CD4-positive, alpha-beta T cell (primary cell): ENCODE measurements around the gene CYB5D1. TPM values are rescaled to one million over a fixed set of nuclear protein-coding genes. Genes with fewer than 3 reads are reported as not detected.

ENCODE experiments used
- ATAC-seq: fragments of 200-7000 bp; cut with Tn5 transposase; one replicate; pipeline ENCODE4 v1.10.0; 2022; ENCODE audit warnings: mild to moderate bottlenecking; ENCODE audit not compliant: poor library complexity
- CTCF ChIA-PET: fragments of 350-600 bp; sonication (Branson Sonifier 250); formaldehyde crosslinking; loops from one replicate; lab custom pipeline; 2021; ENCODE audit warnings: antibody characterized with exemption, inconsistent platforms; lab: Charles Lee
- POLR2A ChIA-PET: fragments of 350-600 bp; sonication (Branson Sonifier 250); formaldehyde crosslinking; loops from one replicate; lab custom pipeline; 2021; ENCODE audit warnings: antibody characterized with exemption, inconsistent platforms; lab: Charles Lee
- DNase-seq, 14 experiments: peaks; one replicate each; pipeline ENCODE4 v3.0.0-alpha.2; 2013 to 2020; ENCODE audit warnings: mixed read lengths in 2 of 14
- H3K27ac ChIP-seq, 2 donors: one replicate each; pipeline versions ENCODE4 v1.5.1 to v1.7.0; 2013; ENCODE audit warnings: low read length in 2 of 2, low read depth in 1 of 2, mild to moderate bottlenecking in 1 of 2
- H3K27me3 ChIP-seq, 2 experiments: 1 replicate in 1 of 2; 2 replicates in 1 of 2; pipeline versions ENCODE4 v1.6.1 to v1.7.0; 2013; ENCODE audit warnings: low read length in 2 of 2, control low read depth in 1 of 2, mild to moderate bottlenecking in 1 of 2, moderate library complexity in 1 of 2; ENCODE audit not compliant: insufficient read depth in 2 of 2, control insufficient read depth in 1 of 2
- H3K36me3 ChIP-seq: one replicate; pipeline ENCODE4 v1.6.1; 2013; ENCODE audit warnings: low read length, control low read depth; ENCODE audit not compliant: insufficient read depth
- H3K4me1 ChIP-seq: one replicate; pipeline ENCODE4 v1.6.1; 2013; ENCODE audit warnings: low read length, control low read depth; ENCODE audit not compliant: insufficient read depth
- H3K4me3 ChIP-seq: one replicate; pipeline ENCODE4 v1.5.1; 2013; ENCODE audit warnings: mild to moderate bottlenecking, low read length, moderate library complexity
- H3K9me3 ChIP-seq, 2 experiments: 1 replicate in 1 of 2; 2 replicates in 1 of 2; pipeline versions ENCODE4 v1.6.1 to v1.7.0; 2013; ENCODE audit warnings: low read length in 2 of 2, mild to moderate bottlenecking in 2 of 2, control low read depth in 1 of 2, moderate library complexity in 1 of 2; ENCODE audit not compliant: control insufficient read depth in 1 of 2, insufficient read depth in 1 of 2
- H3K27ac Mint-ChIP-seq: one replicate; pipeline ENCODE4 v1.8.0; 2020; ENCODE audit warnings: mixed read lengths
- H3K27me3 Mint-ChIP-seq: one replicate; pipeline ENCODE4 v1.8.0; 2021; ENCODE audit warnings: mixed read lengths
- H3K36me3 Mint-ChIP-seq: one replicate; pipeline ENCODE4 v1.8.0; 2021; ENCODE audit warnings: low read depth, mixed read lengths
- H3K4me1 Mint-ChIP-seq: one replicate; pipeline ENCODE4 v1.8.0; 2021; ENCODE audit warnings: low read depth, mixed read lengths
- H3K4me3 Mint-ChIP-seq: one replicate; pipeline ENCODE4 v1.8.0; 2020; ENCODE audit warnings: mild to moderate bottlenecking, mixed read lengths
- H3K9me3 Mint-ChIP-seq: one replicate; pipeline ENCODE4 v1.8.0; 2020; ENCODE audit warnings: mixed read lengths
- CTCF ChIP-seq: fragments of 200-600 bp; IDR thresholded peaks from one replicate; pipeline ENCODE4 v1.8.0; 2022; ENCODE audit warnings: antibody characterized with exemption, mild to moderate bottlenecking
- intact Hi-C, 2 experiments: fragments of 100-400 bp; cut with DNase I in 1 of 2; cut with micrococcal nuclease in 1 of 2; formaldehyde crosslinking; loops; one replicate each; pipeline versions ENCODE4 v1.15.1 to v1.9.0; 2023 to 2025; cut with DNase I, micrococcal nuclease
- total RNA-seq, 174 experiments: library from RNA in 2 of 174; stranded (reverse) in 2 of 174; gene quantifications; one replicate each; pipeline ENCODE4 v1.2.3 and lab custom pipeline; 2021 to 2026

The CYB5D1 gene
- total RNA-seq, 2 experiments from 2014 or later: 8.7 TPM

GRCh38 chr17:7887482-7888183, 29.8 kb downstream of the CYB5D1 start:
- POLR2A ChIA-PET: interaction anchor here (0.6 kb wide), 1 partner anchor 28 kb away, joined by 3 read pairs; no protein-coding TSS in a partner anchor
- H3K4me3 ChIP-seq: peak overlapping the region; percentile 98
- no peaks in the 10 kb centered on the region for H3K9me3 Mint-ChIP-seq

GRCh38 chr17:7888184-7888920, 30.5 kb downstream of the CYB5D1 start, which contains the start of gene CHD3:
Gene CHD3, plus strand, starts transcription at chr17:7888789. Its CDS starts 212 bp downstream, at chr17:7889001.
- no peaks in the 10 kb centered on the region for H3K27me3 Mint-ChIP-seq
- no peaks in the 10 kb centered on the region for H3K9me3 Mint-ChIP-seq
- Histone ChIP-seq H3K4me3 (peak within 1 kb of the TSS; percentile 98), H3K4me1 (peaks cover 44% of the 10 kb centered on the region), H3K36me3 (peaks cover 37% of the 10 kb centered on the region), H3K27ac (peak within 1 kb of the TSS; percentile 75 to 96), H3K27me3 (no peaks in the 10 kb centered on the region), H3K9me3 (no peaks in the 10 kb centered on the region)
- intact Hi-C loops: loop anchor here (2.0 to 5.0 kb wide), 3 partner anchors 24 to 44 kb away; partner anchors contain the start of genes CNTROB (in 1 of the 2) and TRAPPC1 (in 1 of the 2)
- no peak for TF ChIP-seq CTCF
- ATAC-seq (peak; percentile 19), DNase-seq (peak in 13 of 14 experiments; percentile 18 to 68 (median 34))
- ChIA-PET POLR2A (interaction anchor here (0.6 to 0.7 kb wide), 2 partner anchors 28 to 29 kb away, joined by 3 read pairs; partner anchors contain the start of gene RNF227), CTCF (interaction anchor here (0.6 kb wide), 1 partner anchor 13 kb away, joined by 4 read pairs; no protein-coding TSS in a partner anchor)
- peaks cover 9% of the 10 kb centered on the region for H3K36me3 Mint-ChIP-seq
- H3K27ac Mint-ChIP-seq: no peak within 1 kb of the TSS
- H3K4me3 Mint-ChIP-seq: no peak within 1 kb of the TSS
- H3K4me1 Mint-ChIP-seq: peaks cover 6% of the 10 kb centered on the region

More at GRCh38 chr17:7887482-7888183, 29.8 kb downstream of the CYB5D1 start:
- intact Hi-C loops: loop anchor here (1.0 to 5.0 kb wide), 7 partner anchors 25 to 53 kb away; partner anchors contain the start of genes CNTROB (in 1 of the 2), KDM6B (in 1 of the 2), NAA38 (in 1 of the 2) and TRAPPC1 (in 1 of the 2)
- Mint-ChIP-seq H3K27ac (no peak overlapping the region), H3K36me3 (peaks cover 4% of the 10 kb centered on the region), H3K4me1 (peaks cover 6% of the 10 kb centered on the region), H3K27me3 (no peaks in the 10 kb centered on the region), H3K4me3 (no peak overlapping the region)
- H3K36me3 ChIP-seq: peaks cover 30% of the 10 kb centered on the region
- TF ChIP-seq CTCF: no peak
- peak; percentile 69 for ATAC-seq
- peak; percentile 72 to 97 (median 86) for DNase-seq
- peak overlapping the region; percentile 75 to 96 for H3K27ac ChIP-seq
- peaks cover 49% of the 10 kb centered on the region for H3K4me1 ChIP-seq
- H3K27me3 ChIP-seq: no peaks in the 10 kb centered on the region
- CTCF ChIA-PET: interaction anchor here (0.6 kb wide), 1 partner anchor 14 kb away, joined by 4 read pairs; no protein-coding TSS in a partner anchor
- H3K9me3 ChIP-seq: no peaks in the 10 kb centered on the region
